Common myeloid progenitor, CD34-positive (primary cell): ENCODE results near the gene BCOR.

ENCODE experiments used
- CTCF ChIA-PET: fragments of 350-600 bp; sonication (Branson Sonifier 250); formaldehyde crosslinking; loops from one replicate; lab custom pipeline; 2021; ENCODE audit warnings: antibody characterized with exemption; lab: Charles Lee
- POLR2A ChIA-PET: fragments of 350-600 bp; sonication (Branson Sonifier 250); formaldehyde crosslinking; loops from one replicate; lab custom pipeline; 2021; ENCODE audit warnings: antibody characterized with exemption; lab: Charles Lee
- DNase-seq, 3 donors: peaks; one replicate each; pipeline versions ENCODE4 v3.0.0 to v3.0.0-alpha.2; 2013
- H3K27ac ChIP-seq, 2 experiments: 1 replicate in 1 of 2; 2 replicates in 1 of 2; pipeline ENCODE4 v1.7.0; 2013; ENCODE audit warnings: inconsistent platforms in 2 of 2, low read length in 2 of 2, mild to moderate bottlenecking in 2 of 2, low read depth in 1 of 2, moderate library complexity in 1 of 2; ENCODE audit not compliant: severe bottlenecking in 2 of 2, insufficient read depth in 1 of 2, poor library complexity in 1 of 2
- H3K27me3 ChIP-seq, 5 experiments: replicated peaks in 2 of 5; 1 replicate in 3 of 5; 2 replicates in 2 of 5; pipeline versions ENCODE4 v1.6.1 to v1.7.0; 2013; ENCODE audit warnings: low read length in 4 of 5, mild to moderate bottlenecking in 2 of 5, moderate library complexity in 2 of 5, inconsistent platforms in 1 of 5; ENCODE audit not compliant: insufficient read depth in 5 of 5, control insufficient read depth in 4 of 5
- H3K36me3 ChIP-seq, 4 experiments: 1 replicate in 2 of 4; 2 replicates in 2 of 4; pipeline versions ENCODE4 v1.6.1 to v1.7.0; 2013; ENCODE audit warnings: low read length in 3 of 4, control low read depth in 1 of 4, mild to moderate bottlenecking in 1 of 4; ENCODE audit not compliant: control insufficient read depth in 4 of 4, insufficient read depth in 4 of 4
- H3K4me1 ChIP-seq, 4 experiments: 1 replicate in 3 of 4; 2 replicates in 1 of 4; pipeline versions ENCODE4 v1.6.1 to v1.7.1; 2013; ENCODE audit warnings: low read length in 3 of 4, mild to moderate bottlenecking in 3 of 4, control low read depth in 1 of 4, inconsistent platforms in 1 of 4, moderate library complexity in 1 of 4; ENCODE audit not compliant: control insufficient read depth in 4 of 4, insufficient read depth in 4 of 4; ENCODE audit errors: control extremely low read depth in 1 of 4
- H3K4me3 ChIP-seq, 7 experiments: 1 replicate in 4 of 7; 2 replicates in 3 of 7; pipeline versions ENCODE4 v1.5.1 to v1.7.0; 2013; ENCODE audit warnings: mild to moderate bottlenecking in 7 of 7, low read length in 6 of 7, moderate library complexity in 6 of 7, inconsistent platforms in 2 of 7, low read depth in 2 of 7, control low read depth in 1 of 7; ENCODE audit not compliant: insufficient read depth in 4 of 7, control insufficient read depth in 1 of 7; ENCODE audit errors: extremely low read depth in 1 of 7
- H3K9me3 ChIP-seq, 5 experiments: 1 replicate in 4 of 5; 2 replicates in 1 of 5; pipeline versions ENCODE4 v1.6.1 to v1.7.1; 2013; ENCODE audit warnings: low read length in 4 of 5, mild to moderate bottlenecking in 2 of 5, inconsistent platforms in 1 of 5, low read depth in 1 of 5, moderate library complexity in 1 of 5; ENCODE audit not compliant: control insufficient read depth in 4 of 5, insufficient read depth in 2 of 5; ENCODE audit errors: control extremely low read depth in 1 of 5
- WGBS: methylation state at CpG from one replicate; pipeline ENCODE4 v1.1.5; 2013; ENCODE audit not compliant: insufficient coverage; 5-methylcytosine and 5-hydroxymethylcytosine counted together

The BCOR gene

GRCh38 chrX:40003071-40003427, 94.7 kb downstream of the BCOR start:
- CTCF ChIA-PET = no interaction called here
- POLR2A ChIA-PET = no interaction called here
- H3K4me3 ChIP-seq = no peak overlapping the region

More at GRCh38 chrX:40003071-40003427, 94.7 kb downstream of the BCOR start:
- no peaks in the 10 kb centered on the region for H3K36me3 ChIP-seq
- no peak for DNase-seq
- peaks cover 0 to 45% (median 17%) of the 10 kb centered on the region in 4 experiments for H3K4me1 ChIP-seq
- H3K9me3 ChIP-seq = no peaks in the 10 kb centered on the region
- 100% methylated on average over 3 of the region's 4 CpGs for WGBS
- H3K27ac ChIP-seq = no peak overlapping the region
- H3K27me3 ChIP-seq = peaks cover 0 to 45% (median 3%) of the 10 kb centered on the region in 5 experiments
